Neural progenitor cell (in vitro differentiated cells): ENCODE data around the gene FPR1. TPM values are rescaled to one million over a fixed set of nuclear protein-coding genes. Genes with fewer than 3 reads are reported as not detected.
"Not testable (repeated sequence)": the region's sequence is repeated elsewhere in the genome, so short reads cannot be mapped to it uniquely, and the experiment has no call there.

Experiments
- DNase-seq: peaks from one replicate; pipeline ENCODE4 v3.0.0-alpha.2; 2016; ENCODE audit warnings: low spot score
- H2AFZ ChIP-seq: fragments of 200-600 bp; sonication (generic); replicated peaks from 2 replicates; pipeline ENCODE4 v1.6.1; 2016; ENCODE audit warnings: antibody characterized with exemption
- H3F3A ChIP-seq: fragments of 200-600 bp; sonication (generic); 2 replicates; pipeline ENCODE4 v1.6.1; 2016; ENCODE audit warnings: antibody characterized with exemption, low read depth
- H3K27ac ChIP-seq: fragments of 200-600 bp; sonication (generic); 2 replicates; pipeline ENCODE4 v1.5.1; 2016; ENCODE audit warnings: mild to moderate bottlenecking
- H3K27me3 ChIP-seq: fragments of 200-600 bp; sonication (generic); 2 replicates; pipeline ENCODE4 v1.6.1; 2016; ENCODE audit warnings: mild to moderate bottlenecking, moderate library complexity
- H3K36me3 ChIP-seq: fragments of 200-600 bp; sonication (generic); 2 replicates; pipeline ENCODE4 v1.5.1; 2016
- H3K4me1 ChIP-seq: fragments of 200-600 bp; sonication (generic); 2 replicates; pipeline ENCODE4 v1.6.1; 2016; ENCODE audit warnings: mixed run types
- H3K4me2 ChIP-seq: fragments of 200-600 bp; sonication (generic); 2 replicates; pipeline ENCODE4 v1.6.1; 2016
- H3K4me3 ChIP-seq: fragments of 200-600 bp; sonication (generic); 2 replicates; pipeline ENCODE4 v1.5.1; 2016
- H3K79me2 ChIP-seq: fragments of 200-600 bp; sonication (generic); 2 replicates; pipeline ENCODE4 v1.6.1; 2016; ENCODE audit warnings: low read depth
- H3K9ac ChIP-seq: fragments of 200-600 bp; sonication (generic); 2 replicates; pipeline ENCODE4 v1.6.1; 2016
- H3K9me3 ChIP-seq: fragments of 200-600 bp; sonication (generic); 2 replicates; pipeline ENCODE4 v1.5.1; 2016; ENCODE audit warnings: low read depth
- H4K20me1 ChIP-seq: fragments of 200-600 bp; sonication (generic); 2 replicates; pipeline ENCODE4 v1.6.1; 2016; ENCODE audit warnings: low read depth
- H3K27ac Mint-ChIP-seq: 3 replicates; pipeline ENCODE4 v1.8.0; 2021; ENCODE audit warnings: mixed read lengths
- H3K27me3 Mint-ChIP-seq: 2 replicates; pipeline ENCODE4 v1.8.0; 2022; ENCODE audit warnings: low read depth, mild to moderate bottlenecking, inconsistent platforms, moderate library complexity, mixed read lengths; ENCODE audit not compliant: insufficient read depth
- H3K36me3 Mint-ChIP-seq: 3 replicates; pipeline ENCODE4 v1.8.0; 2021; ENCODE audit warnings: mixed read lengths
- H3K4me1 Mint-ChIP-seq: 3 replicates; pipeline ENCODE4 v1.8.0; 2021; ENCODE audit warnings: mixed read lengths
- H3K4me3 Mint-ChIP-seq: 3 replicates; pipeline ENCODE4 v1.8.0; 2021; ENCODE audit warnings: mild to moderate bottlenecking, moderate library complexity, mixed read lengths
- H3K9me3 Mint-ChIP-seq: 3 replicates; pipeline ENCODE4 v1.8.0; 2020; ENCODE audit warnings: mixed read lengths
- EZH2 ChIP-seq: fragments of 200-600 bp; sonication (generic); IDR thresholded peaks from 2 replicates; pipeline ENCODE4 v1.6.1; 2017; ENCODE audit warnings: antibody characterized with exemption, mild to moderate bottlenecking, moderate library complexity
- EZH2phosphoT487 ChIP-seq: fragments of 200-600 bp; sonication (generic); IDR thresholded peaks from 2 replicates; pipeline ENCODE4 v1.6.1; 2017; ENCODE audit warnings: antibody characterized with exemption
- total RNA-seq: library from RNA; depleted of rRNA; stranded (reverse); fragments of >200 nt; gene quantifications from 2 replicates; pipeline ENCODE4 v1.2.3, GENCODE V29; 2015; ENCODE audit warnings: low replicate concordance
- TF ChIP-seq, protein P1 (sequence below): fragments of 200-600 bp; sonication (generic); IDR thresholded peaks from 2 replicates; pipeline ENCODE4 v1.5.1; 2017; ENCODE audit warnings: antibody characterized with exemption, mild to moderate bottlenecking

The FPR1 gene
- total RNA-seq, 1 donor from 2014 or later = not detected

DNA sequence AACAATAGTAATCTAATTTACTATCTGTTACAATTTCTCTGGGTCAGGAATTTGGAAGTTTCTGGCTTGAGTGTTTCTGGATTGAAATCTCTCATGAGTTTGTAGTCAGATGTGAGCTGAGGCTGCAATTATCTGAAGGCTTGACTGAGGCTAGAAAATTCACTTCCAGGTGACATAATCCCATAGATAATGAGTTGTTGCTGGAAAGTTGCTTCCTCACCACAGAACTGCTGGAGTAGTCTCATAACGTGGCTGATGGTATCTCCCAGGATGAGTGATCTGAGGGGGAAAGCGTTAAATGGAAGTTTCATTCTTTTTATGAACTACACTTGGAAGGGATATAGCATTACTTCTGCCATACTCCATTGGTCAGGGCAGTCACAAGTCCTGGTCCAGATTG is 28.0 kb upstream of the FPR1 start:
- H3K36me3 ChIP-seq = no peaks in the 10 kb centered on the region
- H3K4me2 ChIP-seq = no peak overlapping the region
- no peaks in the 10 kb centered on the region for H4K20me1 ChIP-seq
- no peak for DNase-seq
- H3K9me3 ChIP-seq = no peaks in the 10 kb centered on the region
- Mint-ChIP-seq H3K9me3 (no peaks in the 10 kb centered on the region), H3K27ac (no peak overlapping the region), H3K4me3 (no peak overlapping the region), H3K36me3 (no peaks in the 10 kb centered on the region), H3K4me1 (no peaks in the 10 kb centered on the region), H3K27me3 (peaks cover 9% of the 10 kb centered on the region)
- no peak overlapping the region for H2AFZ ChIP-seq
- H3K27me3 ChIP-seq = peaks cover 22% of the 10 kb centered on the region
- no peak for TF ChIP-seq EZH2phosphoT487
- TF ChIP-seq, protein P1, sequence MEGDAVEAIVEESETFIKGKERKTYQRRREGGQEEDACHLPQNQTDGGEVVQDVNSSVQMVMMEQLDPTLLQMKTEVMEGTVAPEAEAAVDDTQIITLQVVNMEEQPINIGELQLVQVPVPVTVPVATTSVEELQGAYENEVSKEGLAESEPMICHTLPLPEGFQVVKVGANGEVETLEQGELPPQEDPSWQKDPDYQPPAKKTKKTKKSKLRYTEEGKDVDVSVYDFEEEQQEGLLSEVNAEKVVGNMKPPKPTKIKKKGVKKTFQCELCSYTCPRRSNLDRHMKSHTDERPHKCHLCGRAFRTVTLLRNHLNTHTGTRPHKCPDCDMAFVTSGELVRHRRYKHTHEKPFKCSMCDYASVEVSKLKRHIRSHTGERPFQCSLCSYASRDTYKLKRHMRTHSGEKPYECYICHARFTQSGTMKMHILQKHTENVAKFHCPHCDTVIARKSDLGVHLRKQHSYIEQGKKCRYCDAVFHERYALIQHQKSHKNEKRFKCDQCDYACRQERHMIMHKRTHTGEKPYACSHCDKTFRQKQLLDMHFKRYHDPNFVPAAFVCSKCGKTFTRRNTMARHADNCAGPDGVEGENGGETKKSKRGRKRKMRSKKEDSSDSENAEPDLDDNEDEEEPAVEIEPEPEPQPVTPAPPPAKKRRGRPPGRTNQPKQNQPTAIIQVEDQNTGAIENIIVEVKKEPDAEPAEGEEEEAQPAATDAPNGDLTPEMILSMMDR = no peak
- no peak for TF ChIP-seq EZH2
- H3K4me3 ChIP-seq = no peak overlapping the region
- H3K9ac ChIP-seq = no peak overlapping the region
- no peaks in the 10 kb centered on the region for H3F3A ChIP-seq
- no peak overlapping the region for H3K27ac ChIP-seq
- no peaks in the 10 kb centered on the region for H3K79me2 ChIP-seq
- H3K4me1 ChIP-seq = no peaks in the 10 kb centered on the region

DNA sequence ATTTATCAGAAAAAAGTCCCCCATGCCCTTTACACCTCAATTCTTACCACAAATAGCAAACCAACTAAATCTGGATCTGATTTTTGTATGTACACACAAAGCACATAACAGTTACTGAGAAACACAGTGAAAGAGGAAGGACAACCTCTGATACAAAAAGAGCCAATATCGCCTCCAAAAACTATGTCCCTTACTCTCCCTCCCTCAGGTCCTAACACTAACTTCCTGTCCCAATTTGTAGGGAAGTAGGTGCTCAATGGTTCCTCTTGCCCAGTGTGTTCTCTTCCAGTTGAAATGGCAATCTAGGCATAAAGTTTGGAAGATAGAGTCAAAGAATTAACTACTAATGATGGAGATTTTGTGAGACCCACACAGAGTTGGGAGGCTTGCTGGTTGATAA is 27.5 kb upstream of the FPR1 start:
- no peaks in the 10 kb centered on the region for H3K4me1 Mint-ChIP-seq
- Histone ChIP-seq H2AFZ (no peak overlapping the region), H3K79me2 (no peaks in the 10 kb centered on the region), H3K36me3 (no peaks in the 10 kb centered on the region), H3K4me2 (no peak overlapping the region), H3K27ac (no peak overlapping the region), H3K4me3 (no peak overlapping the region), H3K4me1 (no peaks in the 10 kb centered on the region), H3K27me3 (peaks cover 22% of the 10 kb centered on the region), H3F3A (no peaks in the 10 kb centered on the region), H3K9me3 (no peaks in the 10 kb centered on the region), H3K9ac (no peak overlapping the region), H4K20me1 (no peaks in the 10 kb centered on the region)
- H3K27ac Mint-ChIP-seq = no peak overlapping the region
- TF ChIP-seq, protein P1 = no peak
- TF ChIP-seq EZH2phosphoT487 = no peak
- TF ChIP-seq EZH2 = no peak
- no peaks in the 10 kb centered on the region for H3K9me3 Mint-ChIP-seq
- H3K36me3 Mint-ChIP-seq = no peaks in the 10 kb centered on the region
- no peak overlapping the region for H3K4me3 Mint-ChIP-seq
- DNase-seq = no peak
- H3K27me3 Mint-ChIP-seq = peaks cover 9% of the 10 kb centered on the region

DNA sequence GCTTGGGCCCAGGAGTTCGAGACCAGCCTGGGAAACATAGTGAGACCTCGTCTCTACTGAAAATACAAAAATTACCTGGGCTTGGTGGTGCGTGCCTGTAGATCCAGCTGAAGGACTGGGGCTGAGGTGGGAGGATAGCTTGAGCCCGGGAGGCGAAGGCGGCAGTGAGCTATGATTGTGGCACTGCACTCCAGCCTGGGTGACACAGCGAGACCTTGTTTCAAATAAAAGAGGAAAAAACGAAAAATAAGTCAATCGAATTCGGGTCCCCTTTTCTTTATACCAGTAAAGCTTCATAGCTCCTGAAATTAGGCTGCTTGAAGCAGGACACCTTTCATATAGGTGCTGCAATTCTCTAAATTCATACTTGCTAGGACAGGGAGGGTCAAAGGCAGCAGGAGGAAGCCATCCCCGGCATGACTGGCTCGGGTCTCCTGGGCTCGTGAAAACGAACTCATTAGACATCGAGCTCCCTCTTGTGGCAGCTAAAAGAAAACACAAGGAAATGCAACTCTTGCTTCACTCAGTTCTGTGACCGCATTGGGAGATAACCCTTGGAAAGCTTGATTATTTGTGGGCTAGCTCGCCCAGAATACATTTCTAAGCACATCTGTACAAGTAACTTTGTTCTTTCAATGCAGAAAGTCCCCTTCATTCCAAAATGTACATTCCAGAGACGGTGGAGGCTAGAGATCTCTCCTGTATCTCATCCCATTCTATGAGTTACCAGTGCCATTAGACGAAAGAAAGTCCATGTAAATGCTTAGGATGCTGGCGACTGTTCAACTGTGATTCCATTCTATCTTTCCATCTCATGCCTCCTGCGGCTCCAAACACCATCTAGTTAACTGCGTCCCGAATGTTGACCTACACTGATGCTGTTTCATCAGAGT is 26.1 kb upstream of the FPR1 start:
- H3K36me3 ChIP-seq = no peaks in the 10 kb centered on the region
- Mint-ChIP-seq H3K27me3 (peaks cover 9% of the 10 kb centered on the region), H3K27ac (no peak overlapping the region), H3K36me3 (no peaks in the 10 kb centered on the region), H3K4me3 (no peak overlapping the region), H3K4me1 (no peaks in the 10 kb centered on the region), H3K9me3 (no peaks in the 10 kb centered on the region)
- TF ChIP-seq EZH2 (no peak), EZH2phosphoT487 (no peak)
- TF ChIP-seq, protein P1 = peak; percentile 73
- peak overlapping the region; percentile 19 for H2AFZ ChIP-seq
- H3K9ac ChIP-seq = no peak overlapping the region
- no peak overlapping the region for H3K4me3 ChIP-seq
- peaks cover 20% of the 10 kb centered on the region for H3K27me3 ChIP-seq
- H3K79me2 ChIP-seq = no peaks in the 10 kb centered on the region
- DNase-seq = peak; percentile 85
- no peaks in the 10 kb centered on the region for H3K9me3 ChIP-seq
- no peak overlapping the region for H3K4me2 ChIP-seq
- no peaks in the 10 kb centered on the region for H3F3A ChIP-seq
- H4K20me1 ChIP-seq = no peaks in the 10 kb centered on the region
- H3K4me1 ChIP-seq = no peaks in the 10 kb centered on the region
- no peak overlapping the region for H3K27ac ChIP-seq

DNA sequence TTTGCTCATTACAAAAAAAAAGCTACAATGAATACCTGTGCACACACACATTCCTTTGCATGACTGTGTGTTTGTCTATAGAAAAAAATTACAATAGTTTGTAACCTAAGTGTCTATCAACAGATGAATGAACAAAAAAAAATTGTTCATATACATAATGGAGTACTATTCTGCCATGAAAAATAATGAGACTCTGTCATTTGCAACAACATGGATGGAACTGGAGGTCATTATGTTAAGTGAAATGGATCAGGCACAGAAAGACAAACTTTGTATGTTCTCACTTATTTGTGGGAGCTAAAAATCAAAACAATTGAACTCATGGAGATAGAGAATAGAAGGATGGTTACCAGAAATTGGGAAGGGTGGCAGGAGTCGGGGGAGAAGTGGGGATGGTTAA is 24.9 kb upstream of the FPR1 start:
- DNase-seq, H3K9me3 Mint-ChIP-seq, H3K36me3 ChIP-seq, H3K4me3 Mint-ChIP-seq, H3K36me3 Mint-ChIP-seq, H3K4me2 ChIP-seq, H3K27me3 ChIP-seq, H3K27me3 Mint-ChIP-seq, H3K4me3 ChIP-seq, H3F3A ChIP-seq, H3K4me1 ChIP-seq, H3K9me3 ChIP-seq, H3K4me1 Mint-ChIP-seq, H3K27ac ChIP-seq, H3K9ac ChIP-seq, H4K20me1 ChIP-seq, H3K27ac Mint-ChIP-seq, H2AFZ ChIP-seq, H3K79me2 ChIP-seq: not testable (repeated sequence)
